ENCODE data around the gene TSPAN13.

- no peak for TF ChIP-seq CTCF (IDR thresholded peaks at IDR 0.05)
- no peak for TF ChIP-seq ZFX (IDR thresholded peaks at IDR 0.05; ENCODE audit: borderline replicate concordance)
Observed at GRCh38 chr7:16805441-16805840, 51.9 kb downstream of the TSPAN13 start.
